ENCODE results near the gene MSANTD1. TPM values are rescaled to one million over a fixed set of nuclear protein-coding genes. Genes with fewer than 3 reads are reported as not detected.
A peak's percentile ranks its signal among the peaks of the same experiment; 100 is the strongest.

Gene MSANTD1
- total RNA-seq, 1 donor from 2014 or later: 1.2 TPM

DNA sequence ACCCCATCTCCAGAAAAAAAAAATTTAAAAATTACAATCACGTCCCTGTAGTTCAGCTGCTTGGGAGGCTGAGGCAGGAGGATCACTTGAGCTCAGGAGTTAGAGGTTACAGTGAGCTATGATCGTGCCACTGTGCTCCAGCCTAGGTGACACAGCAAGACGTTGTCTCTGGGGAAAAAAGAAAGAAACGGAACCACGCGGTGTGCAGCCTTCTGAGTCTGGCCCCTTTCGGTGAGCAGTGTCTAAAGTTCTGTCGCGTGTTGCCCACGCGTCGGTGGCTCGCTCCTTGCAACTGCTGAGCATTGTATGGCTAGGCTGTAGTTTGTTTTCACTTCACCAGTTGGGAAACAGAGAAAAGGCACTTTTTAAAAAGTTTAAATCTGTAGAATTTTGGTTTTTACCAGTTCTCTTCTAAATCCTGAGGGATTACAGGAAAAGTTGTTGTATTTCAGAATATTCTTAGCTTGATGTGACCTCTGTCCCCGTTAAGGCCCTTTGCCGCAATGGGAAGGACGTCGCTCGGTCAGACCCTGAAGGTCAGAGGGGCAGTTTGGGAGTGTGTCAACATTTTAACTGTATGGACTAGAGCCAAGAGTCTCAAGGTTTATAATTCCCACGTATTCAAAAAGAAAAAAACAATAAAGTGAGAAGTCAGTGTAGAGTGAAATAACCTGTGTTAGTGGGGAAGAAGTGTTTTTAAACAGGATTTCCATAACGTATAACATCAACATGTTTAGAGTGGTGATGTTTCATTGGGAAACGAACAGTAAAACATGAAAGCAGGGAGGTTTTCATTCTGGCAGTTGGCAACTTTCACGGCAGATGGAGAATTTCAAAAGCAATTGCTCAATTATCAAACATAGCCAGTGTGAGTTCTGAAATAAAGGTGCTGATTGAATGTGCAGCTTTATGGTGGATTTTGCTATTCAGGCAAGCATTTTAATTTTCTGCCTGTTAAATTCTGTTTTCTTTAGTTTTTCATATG is 45.8 kb upstream of the MSANTD1 start:
- no peaks in the 10 kb centered on the region for H3K9me3 Mint-ChIP-seq
- H3K4me1 Mint-ChIP-seq: peaks cover 6% of the 10 kb centered on the region
- DNase-seq (ENCODE audit: low read depth, low spot score): no peak
- no peak for TF ChIP-seq CTCF (conservative IDR thresholded peaks at IDR 0.05)
- peaks cover 4% of the 10 kb centered on the region for H3K36me3 Mint-ChIP-seq (ENCODE audit: low read depth)
- H3K27ac Mint-ChIP-seq (ENCODE audit: unreplicated experiment): no peak overlapping the region
- no peaks in the 10 kb centered on the region for H3K27me3 Mint-ChIP-seq (ENCODE audit: low read depth)
- no peak overlapping the region for H3K4me3 Mint-ChIP-seq

GRCh38 chr4:3203971-3204431 is 45.0 kb upstream of the MSANTD1 start:
- no peak for TF ChIP-seq CTCF (conservative IDR thresholded peaks at IDR 0.05)
- DNase-seq (ENCODE audit: low read depth, low spot score): no peak
- Mint-ChIP-seq H3K4me3 (no peak overlapping the region), H3K27me3 (ENCODE audit: low read depth) (no peaks in the 10 kb centered on the region), H3K9me3 (no peaks in the 10 kb centered on the region), H3K36me3 (ENCODE audit: low read depth) (peaks cover 4% of the 10 kb centered on the region), H3K4me1 (peaks cover 6% of the 10 kb centered on the region), H3K27ac (ENCODE audit: unreplicated experiment) (no peak overlapping the region)

DNA sequence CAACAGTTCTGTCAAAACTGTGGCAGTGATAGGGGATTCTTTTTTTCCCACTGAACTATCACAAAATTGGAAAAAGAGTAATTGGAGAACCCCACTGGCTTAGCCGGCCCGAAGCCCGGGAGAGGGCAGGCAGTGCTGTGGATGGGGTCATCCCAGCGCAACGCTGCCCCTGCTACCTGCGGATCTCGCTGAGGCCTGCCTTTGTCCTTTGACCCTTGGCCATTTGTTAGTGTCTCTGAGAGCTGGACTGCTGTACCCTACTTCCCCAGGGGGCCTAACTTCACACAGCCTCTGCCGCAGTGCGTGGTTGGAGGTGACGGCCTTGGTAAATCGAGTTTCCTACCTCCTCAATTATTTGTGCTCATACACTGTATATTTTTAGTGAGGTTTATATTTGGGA is 43.0 kb upstream of the MSANTD1 start:
- no peak overlapping the region for H3K4me3 Mint-ChIP-seq
- H3K27ac Mint-ChIP-seq (ENCODE audit: unreplicated experiment): no peak overlapping the region
- H3K36me3 Mint-ChIP-seq (ENCODE audit: low read depth): peaks cover 15% of the 10 kb centered on the region
- no peak for DNase-seq (ENCODE audit: low read depth, low spot score)
- no peaks in the 10 kb centered on the region for H3K27me3 Mint-ChIP-seq (ENCODE audit: low read depth)
- no peaks in the 10 kb centered on the region for H3K9me3 Mint-ChIP-seq
- peaks cover 6% of the 10 kb centered on the region for H3K4me1 Mint-ChIP-seq
- no peak for TF ChIP-seq CTCF (conservative IDR thresholded peaks at IDR 0.05)

- no peak for DNase-seq (ENCODE audit: low read depth, low spot score)
- Mint-ChIP-seq H3K27ac (ENCODE audit: unreplicated experiment) (peak overlapping the region; percentile 82), H3K27me3 (ENCODE audit: low read depth) (no peaks in the 10 kb centered on the region)
Measured at GRCh38 chr4:3206439-3207100, 42.4 kb upstream of the MSANTD1 start.

More at GRCh38 chr4:3206439-3207100, 42.4 kb upstream of the MSANTD1 start:
- no peak for TF ChIP-seq CTCF (conservative IDR thresholded peaks at IDR 0.05)
- H3K4me1 Mint-ChIP-seq: peaks cover 6% of the 10 kb centered on the region
- no peaks in the 10 kb centered on the region for H3K9me3 Mint-ChIP-seq
- peaks cover 15% of the 10 kb centered on the region for H3K36me3 Mint-ChIP-seq (ENCODE audit: low read depth)
- H3K4me3 Mint-ChIP-seq: no peak overlapping the region

Measured in neural crest cell (in vitro differentiated cells).